ENCODE measurements around the gene MADCAM1. TPM values are rescaled to one million over a fixed set of nuclear protein-coding genes. Genes with fewer than 3 reads are reported as not detected.

MADCAM1 gene
- total RNA-seq: 0.50 TPM in 1 of 2 replicates, not detected in the other

GRCh38 chr19:496112-496665, at the start of gene MADCAM1:
Gene MADCAM1 (plus strand): TSS chr19:496486. CDS start chr19:496500, 14 bp downstream.

GRCh38 chr19:460877-461720, 35.2 kb upstream of the MADCAM1 start, which contains the start of gene SHC2:
Gene SHC2 (minus strand): TSS chr19:461033. CDS start chr19:460996, 37 bp downstream.

GRCh38 chr19:507286-508203, 11.3 kb downstream of the MADCAM1 start, which contains the start of gene TPGS1:
Gene TPGS1 (plus strand): TSS chr19:507497. CDS start chr19:507507, 10 bp downstream.

GRCh38 chr19:531753-532560, 35.7 kb downstream of the MADCAM1 start, which contains the start of gene CDC34:
Gene CDC34 (plus strand): TSS chr19:531760. CDS start chr19:531932, 172 bp downstream.

GRCh38 chr19:543910-544608, 47.8 kb downstream of the MADCAM1 start, which contains the start of gene GZMM:
Gene GZMM (plus strand): TSS chr19:544053. CDS start chr19:544072, 19 bp downstream.

Other genes with a start within 250 kb of the MADCAM1 start
- 14.6 and 18.6 TPM in 2 replicates for gene PLPP2, start 205.1 kb upstream of the MADCAM1 start, total RNA-seq
- 14.4 and 20.2 TPM in 2 replicates for gene MIER2, start 151.7 kb upstream of the MADCAM1 start, total RNA-seq
- 0.15 TPM in 1 of 2 replicates, not detected in the other for gene C2CD4C, start 87.3 kb upstream of the MADCAM1 start, total RNA-seq
- gene SHC2, start 35.5 kb upstream of the MADCAM1 start, total RNA-seq: 0.30 and 0.34 TPM in 2 replicates
- 32.8 and 33.3 TPM in 2 replicates for gene TPGS1, start 11.0 kb downstream of the MADCAM1 start, total RNA-seq
- gene CDC34, start 35.3 kb downstream of the MADCAM1 start, total RNA-seq: 65.4 and 72.6 TPM in 2 replicates
- gene GZMM, start 47.6 kb downstream of the MADCAM1 start, total RNA-seq: 0.30 TPM in 1 of 2 replicates, not detected in the other
- 569 and 576 TPM in 2 replicates for gene BSG, start 76.1 kb downstream of the MADCAM1 start, total RNA-seq
- gene HCN2, start 93.4 kb downstream of the MADCAM1 start, total RNA-seq: 0.17 and 0.30 TPM in 2 replicates
- 25.6 and 28.4 TPM in 2 replicates for gene POLRMT, start 137.1 kb downstream of the MADCAM1 start, total RNA-seq
- gene FGF22, start 143.4 kb downstream of the MADCAM1 start, total RNA-seq: 0.30 and 0.34 TPM in 2 replicates
- 55.8 and 63.0 TPM in 2 replicates for gene RNF126, start 166.7 kb downstream of the MADCAM1 start, total RNA-seq
- gene FSTL3, start 179.9 kb downstream of the MADCAM1 start, total RNA-seq: 81.8 and 89.3 TPM in 2 replicates
- not detected in 2 replicates for gene PRSS57, start 199.0 kb downstream of the MADCAM1 start, total RNA-seq
- 9.2 and 10.1 TPM in 2 replicates for gene PALM, start 212.4 kb downstream of the MADCAM1 start, total RNA-seq